Renal cortex interstitium (tissue), 11 donors: ENCODE results near the gene CCDC73. TPM values are rescaled to one million over a fixed set of nuclear protein-coding genes. Genes with fewer than 3 reads are reported as not detected.

ENCODE experiments used
- DNase-seq, 11 donors: peaks; one replicate each; pipeline ENCODE4 v3.0.0-alpha.2; 2013; ENCODE audit warnings: low read depth in 9 of 11, low spot score in 4 of 11; ENCODE audit errors: extremely low read depth in 1 of 11
- polyA plus RNA-seq, 3 donors: library from polyadenylated mRNA; unstranded; fragments of 120-200 nt; gene quantifications; one replicate each; pipeline ENCODE4 v1.2.1, GENCODE V29; 2013; ENCODE audit not compliant: insufficient read length in 3 of 3

Gene CCDC73
- polyA plus RNA-seq, 3 donors, result 0.26 to 0.37 (median 0.36) TPM

- DNase-seq, result no peak
Measured at GRCh38 chr11:32567154-32567553, 227.3 kb downstream of the CCDC73 start.

- DNase-seq, result no peak
Measured at GRCh38 chr11:32566517-32566916, 227.9 kb downstream of the CCDC73 start.

- DNase-seq, result no peak
Measured at GRCh38 chr11:32563600-32563959, 230.9 kb downstream of the CCDC73 start.

- peak in 6 of 11 donors; percentile 38 to 77 (median 56) for DNase-seq
Measured at GRCh38 chr11:32562839-32563599, 231.4 kb downstream of the CCDC73 start.

GRCh38 chr11:32561835-32562234 lies 232.6 kb downstream of the CCDC73 start:
- no peak for DNase-seq

- DNase-seq, result no peak
Measured at GRCh38 chr11:32555895-32556294, 238.6 kb downstream of the CCDC73 start.

GRCh38 chr11:32555091-32555490 lies 239.4 kb downstream of the CCDC73 start:
- peak in 1 of 11 donors; percentile 52 for DNase-seq

Other genes starting within 250 kb of the CCDC73 start
- gene EIF3M, start 210.8 kb downstream of the CCDC73 start, polyA plus RNA-seq, result 100 to 1,000 TPM; 594 to 848 (median 676) TPM
- gene PRRG4, start 35.3 kb upstream of the CCDC73 start, polyA plus RNA-seq, result 1 to 10 TPM; 4.9 to 7.9 (median 6.5) TPM
- 10 to 100 TPM; 40.5 to 46.6 (median 40.6) TPM for gene QSER1, start 98.1 kb upstream of the CCDC73 start, polyA plus RNA-seq
- 1 to 10 TPM; 7.0 to 9.0 (median 7.7) TPM for gene DEPDC7, start 221.2 kb upstream of the CCDC73 start, polyA plus RNA-seq
- gene TCP11L1, start 244.9 kb upstream of the CCDC73 start, polyA plus RNA-seq, result 10 to 100 TPM in 2 of 3 donors, 1 to 10 TPM in 1; 9.2 to 11.1 (median 10.2) TPM